DND-41 (cell line): ENCODE results near the gene CHRM4.

ENCODE experiments used
- ATAC-seq: fragments of 200-7000 bp; cut with Tn5 transposase; 3 replicates; pipeline ENCODE4 v1.9.1; 2021; ENCODE audit warnings: low read depth; ENCODE audit not compliant: insufficient read depth
- DNase-seq: peaks from one replicate; pipeline ENCODE4 v3.0.0-alpha.2; 2020
- H2AFZ ChIP-seq: 2 replicates; pipeline ENCODE4 v1.6.0; 2012; ENCODE audit warnings: low read depth, low read length
- H3K27ac ChIP-seq: 2 replicates; pipeline ENCODE4 v1.5.1; 2012; ENCODE audit warnings: low read length, inconsistent platforms
- H3K27me3 ChIP-seq: fragments of 200-600 bp; sonication (generic); 2 replicates; pipeline ENCODE4 v1.6.0; 2012; ENCODE audit warnings: low read length, mild to moderate bottlenecking, inconsistent platforms; ENCODE audit not compliant: insufficient read depth, poor library complexity
- H3K36me3 ChIP-seq: 2 replicates; pipeline ENCODE4 v1.5.1; 2012; ENCODE audit warnings: low read length, inconsistent platforms; ENCODE audit not compliant: insufficient read depth
- H3K4me1 ChIP-seq: 2 replicates; pipeline ENCODE4 v1.5.1; 2012; ENCODE audit warnings: mild to moderate bottlenecking, low read length; ENCODE audit not compliant: insufficient read depth
- H3K4me2 ChIP-seq: 2 replicates; pipeline ENCODE4 v1.6.0; 2012; ENCODE audit warnings: mild to moderate bottlenecking, moderate library complexity, low read length, inconsistent platforms; ENCODE audit not compliant: insufficient read depth
- H3K4me3 ChIP-seq, 2 experiments: fragments of 200-600 bp in 1 of 2; shearing (Covaris generic) in 1 of 2; 2 replicates each; pipeline ENCODE4 v1.5.1; 2012 to 2016; ENCODE audit warnings: inconsistent platforms in 2 of 2, low read length in 2 of 2, mild to moderate bottlenecking in 2 of 2, low read depth in 1 of 2, moderate library complexity in 1 of 2
- H3K79me2 ChIP-seq: 2 replicates; pipeline ENCODE4 v1.6.0; 2012; ENCODE audit warnings: low read length, inconsistent platforms; ENCODE audit not compliant: insufficient read depth
- H3K9ac ChIP-seq: 2 replicates; pipeline ENCODE4 v1.6.0; 2012; ENCODE audit warnings: low read depth, mild to moderate bottlenecking, inconsistent platforms, low read length, moderate library complexity
- H3K9me3 ChIP-seq: 2 replicates; pipeline ENCODE4 v1.5.1; 2012; ENCODE audit warnings: low read length, moderate library complexity, mild to moderate bottlenecking, inconsistent platforms; ENCODE audit not compliant: insufficient read depth, severe bottlenecking
- H4K20me1 ChIP-seq: 2 replicates; pipeline ENCODE4 v1.6.0; 2012; ENCODE audit warnings: low read length; ENCODE audit not compliant: insufficient read depth
- EZH2 ChIP-seq: IDR thresholded peaks from 3 replicates; pipeline ENCODE4 v1.6.1; 2012; ENCODE audit warnings: borderline replicate concordance, low read depth, mild to moderate bottlenecking, moderate library complexity, low read length, inconsistent platforms; ENCODE audit not compliant: severe bottlenecking
- TF ChIP-seq, protein P1 (sequence below): IDR thresholded peaks from 2 replicates; pipeline ENCODE4 v1.5.1; 2012; ENCODE audit warnings: borderline replicate concordance, low read length, moderate library complexity, mild to moderate bottlenecking; ENCODE audit not compliant: poor library complexity, severe bottlenecking; ENCODE audit errors: extremely low read depth

The CHRM4 gene

DNA sequence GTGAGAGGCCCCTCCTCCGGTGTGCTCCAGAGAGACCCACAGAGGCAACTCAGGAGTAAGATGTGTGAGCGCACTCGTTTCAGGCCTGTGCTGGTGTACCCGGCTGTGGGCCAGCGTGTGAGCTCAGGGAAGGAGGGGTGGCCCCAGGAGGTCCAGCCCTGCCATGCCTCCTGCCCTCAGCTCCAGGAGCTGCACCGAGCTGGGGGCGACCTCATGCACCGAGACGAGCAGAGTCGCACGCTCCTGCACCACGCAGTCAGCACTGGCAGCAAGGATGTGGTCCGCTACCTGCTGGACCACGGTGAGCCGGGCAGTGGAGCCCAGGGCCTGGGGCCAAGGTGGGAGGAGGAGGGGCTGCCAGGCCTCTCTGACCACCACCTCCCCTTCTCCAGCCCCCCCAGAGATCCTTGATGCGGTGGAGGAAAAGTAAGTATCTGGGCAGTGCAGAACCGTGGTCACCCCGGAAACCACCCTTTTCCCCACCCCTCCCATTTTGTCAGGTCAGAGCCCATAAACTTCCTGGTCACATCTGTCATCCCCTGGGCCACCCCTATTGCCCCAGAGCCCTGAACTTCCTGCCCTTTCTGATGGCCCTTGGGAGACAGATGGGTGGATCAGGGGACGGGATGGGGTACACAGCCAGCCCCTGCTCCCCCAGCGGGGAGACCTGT lies 12.6 kb downstream of the CHRM4 start:
- no peak for TF ChIP-seq EZH2
- TF ChIP-seq, protein P1, sequence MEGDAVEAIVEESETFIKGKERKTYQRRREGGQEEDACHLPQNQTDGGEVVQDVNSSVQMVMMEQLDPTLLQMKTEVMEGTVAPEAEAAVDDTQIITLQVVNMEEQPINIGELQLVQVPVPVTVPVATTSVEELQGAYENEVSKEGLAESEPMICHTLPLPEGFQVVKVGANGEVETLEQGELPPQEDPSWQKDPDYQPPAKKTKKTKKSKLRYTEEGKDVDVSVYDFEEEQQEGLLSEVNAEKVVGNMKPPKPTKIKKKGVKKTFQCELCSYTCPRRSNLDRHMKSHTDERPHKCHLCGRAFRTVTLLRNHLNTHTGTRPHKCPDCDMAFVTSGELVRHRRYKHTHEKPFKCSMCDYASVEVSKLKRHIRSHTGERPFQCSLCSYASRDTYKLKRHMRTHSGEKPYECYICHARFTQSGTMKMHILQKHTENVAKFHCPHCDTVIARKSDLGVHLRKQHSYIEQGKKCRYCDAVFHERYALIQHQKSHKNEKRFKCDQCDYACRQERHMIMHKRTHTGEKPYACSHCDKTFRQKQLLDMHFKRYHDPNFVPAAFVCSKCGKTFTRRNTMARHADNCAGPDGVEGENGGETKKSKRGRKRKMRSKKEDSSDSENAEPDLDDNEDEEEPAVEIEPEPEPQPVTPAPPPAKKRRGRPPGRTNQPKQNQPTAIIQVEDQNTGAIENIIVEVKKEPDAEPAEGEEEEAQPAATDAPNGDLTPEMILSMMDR, result no peak
- peaks cover 30% of the 10 kb centered on the region for H3K27me3 ChIP-seq
- peaks cover 30% of the 10 kb centered on the region for H4K20me1 ChIP-seq
- no peaks in the 10 kb centered on the region for H3K9me3 ChIP-seq
- H3K4me2 ChIP-seq, result no peak overlapping the region
- H2AFZ ChIP-seq, result no peak overlapping the region
- no peak overlapping the region for H3K27ac ChIP-seq
- H3K9ac ChIP-seq, result no peak overlapping the region
- H3K4me3 ChIP-seq, result no peak overlapping the region
- no peak for ATAC-seq
- H3K4me1 ChIP-seq, result peaks cover 22% of the 10 kb centered on the region
- no peaks in the 10 kb centered on the region for H3K79me2 ChIP-seq
- peaks cover 51% of the 10 kb centered on the region for H3K36me3 ChIP-seq
- no peak for DNase-seq

DNA sequence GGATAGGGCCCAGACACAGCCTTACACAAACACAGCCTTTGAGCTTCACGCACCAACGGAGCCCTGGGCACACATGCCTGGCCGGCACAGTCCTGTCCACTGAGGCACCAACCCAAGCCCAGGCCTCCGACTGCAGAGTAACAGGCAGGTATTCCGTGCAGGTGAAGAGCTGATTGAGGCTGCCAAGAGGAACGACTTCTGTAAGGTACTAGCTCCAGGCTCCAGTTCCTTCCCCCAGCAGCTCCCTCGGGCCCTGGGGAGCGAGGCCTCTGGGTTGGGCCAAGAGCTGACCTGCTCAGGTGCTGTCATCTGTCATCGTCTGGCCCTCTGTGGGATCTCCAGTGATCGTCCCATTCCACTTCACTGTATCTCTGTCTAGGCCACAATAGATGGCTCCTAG lies 13.3 kb downstream of the CHRM4 start:
- H3K4me1 ChIP-seq, result peaks cover 22% of the 10 kb centered on the region
- H4K20me1 ChIP-seq, result peaks cover 34% of the 10 kb centered on the region
- no peak overlapping the region for H3K4me3 ChIP-seq
- H3K27ac ChIP-seq, result no peak overlapping the region
- H3K9me3 ChIP-seq, result no peaks in the 10 kb centered on the region
- no peaks in the 10 kb centered on the region for H3K79me2 ChIP-seq
- peaks cover 56% of the 10 kb centered on the region for H3K36me3 ChIP-seq
- TF ChIP-seq, protein P1, result no peak
- no peak for TF ChIP-seq EZH2
- H3K4me2 ChIP-seq, result no peak overlapping the region
- H3K27me3 ChIP-seq, result peaks cover 27% of the 10 kb centered on the region
- no peak overlapping the region for H3K9ac ChIP-seq
- no peak for ATAC-seq
- H2AFZ ChIP-seq, result no peak overlapping the region
- DNase-seq, result no peak

DNA sequence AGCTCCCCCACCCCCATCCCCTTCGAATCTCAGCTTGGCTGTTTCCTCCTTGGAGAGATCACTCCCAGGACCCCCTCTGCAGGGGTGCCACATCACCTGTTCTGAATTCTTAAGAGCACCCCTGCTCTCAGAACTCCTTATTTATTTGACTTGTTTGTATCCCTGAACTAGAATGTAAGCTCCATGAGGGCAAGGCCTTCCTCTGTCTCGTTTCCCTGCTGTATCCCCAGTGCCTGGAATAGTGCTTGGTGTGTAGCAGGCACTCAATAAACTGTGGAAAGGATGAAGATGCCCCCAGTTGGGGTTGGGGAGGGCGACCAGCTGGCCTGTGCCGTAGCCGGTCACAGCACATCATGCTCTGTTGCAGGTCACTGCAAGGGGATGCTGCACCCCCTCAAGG lies 13.7 kb downstream of the CHRM4 start:
- H3K27ac ChIP-seq, result no peak overlapping the region
- H3K4me3 ChIP-seq, result no peak overlapping the region
- TF ChIP-seq, protein P1, result no peak
- TF ChIP-seq EZH2, result no peak
- H3K79me2 ChIP-seq, result no peaks in the 10 kb centered on the region
- H4K20me1 ChIP-seq, result peaks cover 31% of the 10 kb centered on the region
- peaks cover 59% of the 10 kb centered on the region for H3K36me3 ChIP-seq
- H3K4me1 ChIP-seq, result peaks cover 22% of the 10 kb centered on the region
- H3K27me3 ChIP-seq, result peaks cover 23% of the 10 kb centered on the region
- H3K4me2 ChIP-seq, result no peak overlapping the region
- H2AFZ ChIP-seq, result no peak overlapping the region
- H3K9me3 ChIP-seq, result no peaks in the 10 kb centered on the region
- ATAC-seq (no peak), DNase-seq (no peak)
- no peak overlapping the region for H3K9ac ChIP-seq
